Stimulated activated naive CD4-positive, alpha-beta T cell treated with Interleukin-2 at 50 U/mL for 16 hours (primary cell): Measurements from ENCODE around the gene ATP6V1F.
"Not testable (repeated sequence)": the region's sequence is repeated elsewhere in the genome, so short reads cannot be mapped to it uniquely, and the experiment has no call there.

ENCODE experiments used
- DNase-seq: peaks from one replicate; lab custom pipeline; 2025; lab: John Stamatoyannopoulos, UW

ATP6V1F gene

DNA sequence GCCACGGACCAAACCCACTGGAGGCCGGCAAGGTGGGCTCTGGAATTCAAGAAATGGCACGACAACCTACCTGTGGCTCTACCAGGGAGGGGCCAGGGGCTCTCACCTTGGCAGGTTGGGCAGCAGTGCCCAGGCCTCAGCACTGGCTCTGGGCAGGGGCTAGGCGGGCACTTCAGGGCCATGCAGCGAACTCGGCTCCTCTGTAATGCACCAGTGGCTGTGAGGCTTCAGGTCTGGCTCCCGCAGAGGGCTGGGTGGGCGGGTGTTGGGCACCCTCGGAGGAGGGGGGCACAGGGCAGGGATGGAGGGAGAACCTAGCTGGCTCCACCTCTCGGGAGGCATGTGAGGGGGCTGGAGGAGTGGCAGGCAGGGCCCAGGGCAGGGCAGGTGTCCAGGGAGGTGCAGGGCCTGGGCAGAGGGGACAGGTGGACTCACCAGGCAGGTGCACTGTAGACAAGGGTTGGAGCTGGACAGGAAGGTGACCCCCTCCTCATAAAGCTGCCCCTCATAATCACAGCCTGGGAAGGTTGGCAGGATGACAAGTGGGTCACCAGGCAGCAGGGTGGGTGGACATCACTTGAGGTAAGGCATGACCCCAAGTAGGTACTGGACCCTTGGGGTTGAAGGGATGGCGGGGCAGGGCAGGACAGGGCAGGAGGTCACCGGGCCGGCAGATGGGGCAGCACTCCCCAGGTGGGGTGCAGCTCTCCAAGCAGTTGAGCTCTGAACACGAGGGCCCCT lies 41.1 kb downstream of the ATP6V1F start:
- DNase-seq: no peak

DNA sequence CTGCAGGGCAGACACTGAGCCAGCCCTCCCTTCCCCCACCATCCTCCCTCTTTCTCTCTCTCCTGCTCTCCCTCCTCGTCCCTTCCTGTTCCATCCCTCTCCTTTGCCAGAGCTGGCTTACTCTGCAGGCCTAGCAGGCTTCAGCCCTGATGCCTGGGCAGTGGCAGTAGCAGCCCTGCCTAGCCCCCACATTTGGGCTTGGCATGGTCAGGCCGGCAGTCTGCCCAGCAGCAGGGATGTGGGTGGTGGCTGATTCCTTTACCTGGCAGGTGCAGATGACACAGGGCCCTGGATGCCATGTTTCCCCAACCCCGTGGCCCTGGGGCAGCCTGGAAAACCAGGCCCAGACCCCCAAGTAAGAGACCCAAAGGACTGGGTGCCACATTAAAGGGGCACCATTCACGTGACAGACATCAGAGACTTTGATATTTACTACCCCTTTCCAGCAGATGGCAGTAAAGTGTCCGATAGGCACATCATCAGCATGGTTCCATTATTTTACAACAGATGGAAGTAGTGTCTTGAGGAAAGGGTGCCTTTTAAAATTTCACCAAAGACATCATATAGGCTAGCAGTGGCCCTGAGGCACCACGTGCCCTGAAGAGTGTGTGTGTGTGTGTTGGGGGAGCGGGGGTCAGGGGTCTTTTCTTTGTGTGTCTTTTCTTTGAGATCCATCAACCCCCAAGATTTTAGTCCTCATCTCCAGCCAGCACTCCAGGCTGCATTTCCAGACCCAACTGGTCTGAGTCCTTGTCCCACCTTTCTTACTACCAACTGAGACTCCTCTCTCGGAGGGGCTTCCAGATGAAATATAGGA lies 41.9 kb downstream of the ATP6V1F start:
- no peak for DNase-seq

DNA sequence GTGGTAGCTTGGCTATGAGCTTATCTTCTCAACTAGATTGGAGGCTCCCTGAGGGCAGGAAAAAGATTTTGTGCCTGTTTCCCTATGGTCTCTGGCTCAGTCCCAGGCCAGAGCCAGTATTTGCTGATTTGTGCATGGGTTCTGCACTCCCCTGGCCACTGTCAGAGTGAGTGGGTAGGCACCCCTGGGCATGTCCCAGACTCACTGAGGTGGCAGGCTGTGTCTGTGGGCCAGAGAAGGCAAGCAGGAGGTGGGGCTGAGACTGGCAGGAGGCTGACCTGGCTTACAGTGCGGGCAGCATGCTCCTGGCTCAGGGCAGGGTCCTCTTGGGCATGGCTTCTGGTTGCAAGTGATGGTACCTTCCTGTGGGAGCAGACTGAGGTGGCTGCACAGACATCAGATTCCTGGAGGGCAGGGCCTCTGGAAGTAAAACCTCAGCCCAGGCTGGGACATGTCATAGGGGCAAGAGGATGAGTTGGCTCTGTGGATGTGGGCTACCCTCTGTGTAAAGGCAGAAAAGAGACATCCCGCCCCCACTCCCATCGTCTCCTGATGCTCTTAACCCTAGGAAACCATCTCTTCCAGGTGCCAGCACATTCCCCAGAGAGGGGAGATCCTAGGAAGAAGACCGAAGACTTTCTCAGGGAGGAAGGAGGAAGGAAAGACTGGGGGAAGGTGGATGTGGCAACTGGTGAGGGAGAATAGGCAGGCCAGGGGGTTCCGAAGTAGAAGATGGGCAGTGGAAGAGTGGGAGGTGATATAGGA lies 43.5 kb downstream of the ATP6V1F start:
- DNase-seq: no peak

DNA sequence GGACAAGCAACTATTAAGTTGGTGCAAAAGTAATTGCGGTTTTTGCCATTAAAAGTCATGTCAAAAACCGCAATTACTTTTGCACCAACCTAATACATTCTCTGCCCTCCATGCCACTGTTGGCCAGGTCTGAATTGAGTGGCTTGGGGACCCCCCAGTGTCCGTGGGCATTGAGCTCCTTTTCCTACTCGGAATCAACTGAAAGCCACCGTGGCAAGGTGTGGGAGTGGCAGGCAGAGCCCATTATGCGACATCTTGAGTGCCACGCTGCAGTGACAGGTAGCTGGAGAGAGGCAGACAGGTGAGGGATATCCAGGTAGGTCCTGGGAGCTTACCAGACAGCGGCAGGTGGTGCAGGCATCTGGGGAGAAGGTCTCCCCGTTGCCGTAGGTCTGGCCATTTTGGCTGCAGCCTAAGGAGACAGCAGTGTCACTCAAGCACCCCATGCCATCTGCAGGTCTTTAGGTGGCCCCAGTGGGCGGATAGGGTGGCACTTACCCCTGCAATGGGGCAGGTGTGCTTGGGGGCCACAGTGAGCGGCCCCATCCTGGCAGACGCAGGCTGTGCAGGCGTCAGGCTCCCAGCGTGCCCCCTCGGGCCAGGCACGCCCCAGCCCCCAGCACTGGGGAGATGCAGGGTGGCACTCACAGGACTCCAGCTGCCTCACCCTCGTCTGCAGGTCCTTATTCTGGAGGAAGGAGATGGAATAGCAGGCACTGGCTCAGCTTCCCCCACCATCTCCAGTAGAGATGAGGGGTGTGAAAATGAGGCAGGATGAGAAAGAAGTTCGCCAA lies 44.3 kb downstream of the ATP6V1F start:
- DNase-seq: no peak

DNA sequence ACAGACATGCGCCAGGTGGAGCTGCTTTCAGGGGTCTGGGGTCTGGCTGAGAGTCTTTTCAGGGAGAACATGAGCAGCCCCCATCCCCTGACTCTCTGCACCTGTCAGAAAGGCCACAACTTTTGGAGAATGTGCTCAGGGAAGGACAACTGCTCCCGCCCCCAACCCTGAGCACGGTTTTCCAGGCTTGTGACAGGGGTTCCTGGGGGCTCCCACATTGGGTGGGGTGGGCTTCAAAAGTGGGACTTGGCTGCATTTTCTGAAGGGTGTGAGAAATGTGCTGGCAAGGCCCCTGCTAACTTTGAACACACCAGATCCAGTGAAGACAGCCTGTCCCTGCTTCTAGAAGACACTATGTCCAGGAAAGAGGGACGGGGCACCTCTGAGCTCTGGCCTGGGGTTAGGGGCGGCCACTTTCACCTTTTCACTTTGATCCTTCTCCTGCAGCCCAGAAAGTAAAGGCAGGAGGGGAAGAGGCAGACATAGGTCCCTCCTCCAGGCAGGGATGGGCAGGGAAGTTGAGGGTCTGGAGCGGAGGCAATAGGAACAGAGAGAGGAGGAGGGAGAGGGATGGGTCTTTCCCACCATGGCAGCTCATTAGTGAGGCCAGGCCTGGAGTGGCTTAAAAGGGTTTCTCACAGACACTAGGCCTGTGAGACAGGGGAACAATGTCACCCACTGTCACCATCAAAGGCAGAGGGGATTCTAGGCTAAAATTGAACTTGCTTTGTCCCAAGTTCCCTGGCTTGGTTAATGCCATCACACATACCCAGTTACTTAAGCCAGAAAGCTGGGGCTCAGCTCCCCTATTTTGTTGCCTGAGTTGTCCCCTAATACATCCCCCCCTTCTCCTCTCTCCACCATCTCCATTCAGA lies 46.3 kb downstream of the ATP6V1F start:
- no peak for DNase-seq

- no peak for DNase-seq
Observed at GRCh38 chr7:128909625-128910568, 47.2 kb downstream of the ATP6V1F start.

GRCh38 chr7:128910569-128910945 lies 47.9 kb downstream of the ATP6V1F start, which contains the start of gene KCP:
Gene KCP (minus strand): TSS chr7:128910709. CDS start chr7:128910676, 33 bp downstream.
- DNase-seq: no peak

- DNase-seq: no peak
Observed at GRCh38 chr7:128911423-128912031, 48.9 kb downstream of the ATP6V1F start.

DNA sequence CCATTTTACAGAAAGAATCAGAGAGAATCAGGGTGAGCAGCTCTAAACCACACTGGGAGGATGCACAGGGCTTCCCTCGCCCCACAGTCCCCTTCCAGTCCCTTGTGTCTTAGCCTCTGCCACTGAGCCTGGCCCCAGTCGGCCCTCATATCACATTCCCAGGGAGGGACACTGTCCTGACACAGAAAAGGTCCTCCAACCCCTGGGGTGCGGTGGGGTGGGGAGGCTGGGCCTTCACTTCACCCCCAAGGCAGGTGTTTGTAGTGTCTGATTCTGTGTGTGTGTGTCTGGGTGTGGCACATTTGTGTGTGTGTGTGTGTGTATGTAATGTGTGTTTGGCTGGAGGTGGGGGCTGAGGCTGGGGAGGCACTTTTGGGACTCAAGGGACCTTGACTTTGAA lies 49.6 kb downstream of the ATP6V1F start:
- no peak for DNase-seq

GRCh38 chr7:128912709-128913495 lies 50.2 kb downstream of the ATP6V1F start:
- DNase-seq: not testable (repeated sequence)

DNA sequence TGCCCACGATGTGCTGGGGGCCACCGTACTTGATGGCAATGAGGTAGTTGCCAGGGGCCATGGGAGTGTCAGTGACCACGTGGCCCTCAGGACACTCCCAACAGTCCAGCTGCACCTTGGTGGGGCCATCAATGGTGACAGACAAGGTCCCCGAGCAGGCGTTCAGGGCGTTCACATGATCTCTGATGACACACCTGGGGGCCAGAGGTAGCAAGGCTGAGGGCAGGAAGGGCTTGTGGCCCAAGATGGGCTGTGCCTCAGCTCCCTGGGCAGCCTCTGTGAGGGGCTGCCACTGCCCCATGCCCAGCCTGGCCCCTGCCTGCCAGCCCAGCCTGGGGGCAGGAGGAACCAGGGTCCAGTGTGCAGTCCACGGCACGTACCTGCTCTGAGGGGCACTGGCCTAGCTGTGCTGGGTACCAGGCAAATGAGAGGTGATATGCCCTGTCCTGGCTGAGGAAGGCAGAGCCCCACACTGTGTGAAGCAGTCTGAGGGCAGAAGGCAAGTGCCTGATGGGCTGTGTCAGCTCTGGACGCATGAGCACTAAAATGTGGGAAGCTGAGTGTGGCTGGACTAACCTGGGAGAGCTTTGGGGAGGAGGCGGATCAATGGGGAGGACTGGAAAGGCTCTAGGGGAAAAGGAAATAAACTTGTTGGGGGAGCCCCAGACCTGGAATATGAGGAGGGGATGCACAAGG lies 51.4 kb downstream of the ATP6V1F start:
- DNase-seq: no peak

GRCh38 chr7:128914566-128915151 lies 52.0 kb downstream of the ATP6V1F start:
- no peak for DNase-seq

DNA sequence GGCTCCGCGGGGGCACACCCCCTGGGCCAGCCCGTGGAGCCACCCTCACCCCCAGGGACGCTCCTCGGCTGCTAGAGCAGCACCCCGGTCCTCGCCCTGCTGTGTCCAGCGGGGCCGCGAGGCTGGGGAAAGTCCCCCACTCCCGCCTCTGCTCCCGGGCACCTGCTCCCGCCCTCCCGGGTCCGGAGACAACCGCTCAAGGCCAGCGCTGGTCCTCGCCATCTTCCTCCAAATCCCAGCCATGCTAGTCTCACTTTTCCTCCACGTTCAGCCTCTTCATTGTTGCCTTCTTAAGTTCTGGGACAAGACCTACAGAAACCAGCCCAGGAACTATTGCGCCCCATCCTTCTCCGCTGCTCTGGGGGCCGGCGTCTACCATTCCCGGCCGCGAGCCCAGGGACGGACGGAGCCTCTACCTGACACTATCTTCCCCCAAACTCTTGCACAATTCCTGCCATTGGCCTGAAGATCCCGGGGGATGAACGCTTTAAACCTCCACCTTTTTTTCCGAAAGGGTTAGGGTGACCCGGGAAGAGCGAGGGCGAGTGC lies 52.7 kb downstream of the ATP6V1F start:
- no peak for DNase-seq
